ENCODE measurements around the gene DAAM1.

The DAAM1 gene

GRCh38 chr14:59313658-59314608 is 125.5 kb downstream of the DAAM1 start:
- DNase-seq = no peak

GRCh38 chr14:59314953-59315599 is 126.6 kb downstream of the DAAM1 start:
- DNase-seq = no peak

- no peak for DNase-seq
These were observed 127.8 kb downstream of the DAAM1 start for GRCh38 chr14:59316151-59316830.

DNA sequence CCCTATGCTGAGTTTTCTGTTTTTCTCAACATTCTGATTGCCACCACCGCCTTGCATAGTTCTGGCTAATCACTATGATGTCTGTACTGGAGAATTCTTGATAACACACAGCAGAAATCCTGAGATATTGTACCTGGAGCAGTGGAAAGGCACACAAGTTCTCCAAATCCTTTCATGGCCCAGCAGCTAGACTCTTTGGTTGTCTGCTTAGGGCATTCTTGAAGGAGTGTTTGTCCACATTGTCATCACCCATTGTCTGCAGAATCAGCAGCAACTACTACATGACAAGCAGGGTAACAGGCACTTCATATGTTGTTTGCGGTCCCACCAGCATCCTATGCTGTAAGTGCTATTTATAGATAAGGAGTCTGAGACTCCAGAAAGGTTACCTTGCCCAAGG is 128.9 kb downstream of the DAAM1 start:
- no peak for DNase-seq

- DNase-seq = no peak
These were observed 129.5 kb downstream of the DAAM1 start for GRCh38 chr14:59317798-59318505.

GRCh38 chr14:59318908-59319307 is 130.4 kb downstream of the DAAM1 start:
- no peak for DNase-seq

DNA sequence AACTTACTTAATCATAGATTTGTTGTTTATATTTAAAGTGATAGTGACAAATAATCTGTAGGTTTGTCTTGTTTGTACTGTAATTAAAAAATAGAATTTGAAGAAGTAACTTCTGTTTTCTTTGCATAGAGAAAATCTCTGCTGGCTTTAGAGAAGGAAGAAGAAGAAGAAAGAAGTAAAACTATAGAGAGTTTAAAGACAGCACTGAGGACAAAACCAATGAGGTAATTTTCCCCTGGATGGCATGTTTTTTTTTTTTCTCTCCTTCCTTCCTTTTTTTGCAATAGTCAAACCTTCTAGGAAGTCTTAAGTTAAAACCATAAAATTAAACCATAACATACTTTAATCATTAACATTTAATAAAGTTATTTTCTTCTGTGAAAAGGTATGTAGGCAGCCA is 131.9 kb downstream of the DAAM1 start:
- DNase-seq = no peak

DNA sequence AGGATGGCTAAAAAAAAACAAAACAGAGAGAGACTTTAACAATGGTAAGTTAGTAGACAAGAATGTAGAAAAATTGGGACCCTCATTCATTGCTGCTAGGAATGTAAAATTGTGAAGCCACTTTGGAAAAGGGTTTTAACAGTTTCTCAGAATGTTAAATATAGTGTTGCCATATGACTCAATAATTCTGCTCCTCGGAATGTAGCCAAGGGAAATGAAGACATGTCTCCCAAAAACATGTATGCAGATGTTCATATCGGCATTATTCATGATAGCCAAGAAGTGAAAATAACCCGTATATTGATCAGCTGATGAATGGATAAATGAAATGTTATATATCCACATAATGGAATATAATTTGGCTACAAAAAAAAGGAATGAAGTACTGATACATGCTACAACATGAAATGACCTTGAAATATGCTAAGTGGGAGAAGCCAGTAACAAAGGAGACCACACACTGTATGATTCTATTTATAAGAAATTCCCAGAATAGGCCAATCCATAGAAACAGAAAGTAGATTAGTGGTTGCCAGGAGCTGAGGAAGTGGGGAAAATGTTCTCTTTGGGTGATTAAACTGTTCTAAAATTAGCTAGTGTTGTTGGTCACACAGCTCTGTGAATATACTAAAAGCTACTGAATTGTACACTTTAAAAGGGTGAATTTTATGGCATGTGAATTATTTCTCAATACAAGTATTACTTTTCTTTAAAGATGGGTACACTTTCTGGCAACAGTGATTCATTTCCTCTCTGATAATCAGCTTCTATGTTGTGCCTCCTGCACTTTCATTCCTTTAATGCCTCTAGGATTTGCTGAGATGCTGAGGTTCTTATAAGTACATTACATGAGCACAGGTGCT is 132.5 kb downstream of the DAAM1 start:
- peak in 2 of 58 donors; percentile 34 to 42 for DNase-seq

DNA sequence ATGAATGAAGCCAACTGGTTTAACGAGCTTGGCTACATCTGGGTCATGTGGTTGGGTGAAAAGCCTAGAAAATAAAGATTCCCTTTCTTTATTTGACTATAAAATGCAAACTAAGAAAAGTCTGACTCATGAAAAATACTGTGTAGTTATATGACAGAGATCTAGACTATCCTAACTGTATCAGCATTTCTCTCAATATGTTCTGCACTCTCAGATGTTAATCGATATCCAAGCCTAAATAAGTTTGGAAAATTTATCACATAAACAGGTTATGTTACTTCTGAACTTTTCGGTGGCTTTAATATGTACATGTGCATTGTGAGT is 133.1 kb downstream of the DAAM1 start:
- no peak for DNase-seq

DNA sequence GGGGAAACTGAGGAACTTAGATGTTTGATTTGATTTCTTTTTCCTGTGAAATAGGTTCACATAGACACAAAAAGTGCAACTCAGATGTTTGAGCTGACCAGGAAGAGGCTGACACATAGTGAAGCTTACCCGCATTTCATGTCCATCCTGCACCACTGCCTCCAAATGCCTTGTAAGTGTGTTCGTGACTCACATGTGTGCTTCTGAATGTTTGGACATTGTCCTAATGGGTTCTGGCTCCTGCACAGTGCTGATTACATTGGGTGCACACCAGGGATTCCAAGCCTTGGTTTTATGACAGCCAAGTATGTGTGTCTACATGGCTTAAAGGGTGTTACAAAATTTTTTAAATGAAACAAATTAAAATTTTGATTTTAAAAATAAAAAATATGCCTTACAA is 137.4 kb downstream of the DAAM1 start:
- DNase-seq = no peak

DNA sequence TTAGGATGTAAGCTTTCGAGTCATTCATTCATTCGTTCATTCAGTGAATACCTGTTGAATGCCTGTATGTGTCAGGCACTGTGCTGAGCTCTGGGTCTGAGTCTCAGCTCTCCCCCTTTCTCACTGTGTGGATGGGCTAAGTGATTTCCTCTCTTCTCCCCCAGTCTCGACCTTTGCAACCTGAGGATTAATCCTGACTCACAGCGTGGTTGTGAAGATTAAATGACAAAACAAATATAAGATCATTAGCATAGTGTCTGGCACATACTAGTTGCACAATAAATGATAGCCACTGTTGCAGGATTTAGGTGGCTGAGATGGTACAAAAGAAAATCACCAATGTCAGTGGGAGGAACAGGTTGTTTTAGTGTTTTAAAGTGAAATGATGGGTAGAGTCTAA is 140.0 kb downstream of the DAAM1 start:
- DNase-seq = no peak

DNA sequence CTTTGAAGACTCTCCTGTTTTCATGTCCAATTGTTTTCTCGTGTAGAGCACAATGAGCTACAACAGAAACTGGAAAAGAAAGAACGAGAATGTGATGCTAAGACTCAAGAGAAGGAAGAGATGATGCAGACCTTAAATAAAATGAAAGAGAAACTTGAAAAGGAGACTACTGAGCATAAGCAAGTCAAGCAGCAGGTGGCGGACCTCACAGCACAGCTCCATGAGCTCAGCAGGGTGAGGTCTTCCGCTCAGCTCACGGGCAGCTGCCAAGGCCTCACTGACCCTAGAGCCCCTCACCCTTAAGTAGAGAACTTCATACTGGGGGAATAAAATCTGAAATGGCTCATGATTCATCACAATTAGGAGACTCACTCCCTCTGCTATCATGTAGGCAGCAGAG is 142.0 kb downstream of the DAAM1 start:
- no peak for DNase-seq

- DNase-seq = no peak
These were observed 142.8 kb downstream of the DAAM1 start for GRCh38 chr14:59331217-59331616.

DNA sequence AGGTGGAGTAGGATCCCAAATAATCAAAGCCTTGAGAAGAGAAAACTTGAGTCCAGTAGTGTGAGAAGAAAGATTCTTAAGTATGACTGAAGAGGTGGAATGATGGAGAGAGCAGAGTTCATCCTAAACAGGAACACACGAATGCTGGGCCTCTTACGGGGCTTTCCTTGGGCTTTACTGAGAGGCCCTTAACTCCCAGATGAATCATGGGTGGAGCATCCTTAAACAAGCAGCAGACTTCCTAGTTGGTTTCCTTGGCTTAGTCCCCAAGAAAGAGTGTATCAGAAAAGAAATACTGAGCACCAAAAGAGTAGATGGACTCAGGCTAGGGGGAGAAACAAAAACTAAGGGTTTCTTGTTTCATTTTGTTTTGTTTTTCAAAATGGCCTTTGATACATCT is 144.3 kb downstream of the DAAM1 start:
- DNase-seq = no peak

DNA sequence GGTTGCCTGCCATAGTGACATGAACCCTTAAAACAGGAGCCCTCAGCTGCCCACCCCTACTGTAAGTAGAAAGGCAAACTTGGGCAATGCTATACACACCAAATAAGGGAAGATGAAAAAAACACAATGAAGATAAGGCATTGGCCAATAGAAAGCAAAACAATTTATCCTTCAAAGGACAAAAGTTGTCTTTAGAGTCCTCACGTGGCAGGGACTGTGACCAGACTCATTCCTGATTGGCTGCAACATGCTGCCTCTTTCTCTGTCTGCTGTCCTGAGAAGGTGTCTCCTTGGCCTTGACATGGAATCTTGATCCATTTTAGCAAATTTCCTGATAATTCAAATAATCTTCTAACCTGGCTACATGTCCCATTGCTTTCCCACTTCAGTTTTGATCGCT is 144.8 kb downstream of the DAAM1 start:
- no peak for DNase-seq

GRCh38 chr14:59333668-59334067 is 145.2 kb downstream of the DAAM1 start:
- peak in 8 of 58 donors; percentile 11 to 85 (median 39) for DNase-seq

DNA sequence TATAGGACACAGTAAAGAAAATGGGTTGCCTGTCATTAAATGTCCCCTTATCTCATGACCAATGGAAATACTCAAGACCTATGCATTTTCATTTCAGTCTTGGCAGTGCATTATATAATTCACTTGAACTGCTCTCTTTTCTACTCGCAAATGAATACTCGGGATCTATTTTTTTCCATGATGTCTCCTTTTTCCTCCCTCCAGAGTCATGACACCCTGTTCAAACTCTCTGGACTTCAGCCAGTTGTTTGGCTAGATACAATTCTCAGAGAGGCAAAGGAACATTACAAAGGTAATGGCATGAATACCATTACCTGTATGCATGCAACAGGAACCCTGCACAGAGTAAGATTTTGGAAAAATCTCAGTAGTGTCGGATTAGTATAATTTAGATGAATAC is 145.8 kb downstream of the DAAM1 start:
- no peak for DNase-seq

- no peak for DNase-seq
These were observed 147.6 kb downstream of the DAAM1 start for GRCh38 chr14:59336098-59336497.

DNA sequence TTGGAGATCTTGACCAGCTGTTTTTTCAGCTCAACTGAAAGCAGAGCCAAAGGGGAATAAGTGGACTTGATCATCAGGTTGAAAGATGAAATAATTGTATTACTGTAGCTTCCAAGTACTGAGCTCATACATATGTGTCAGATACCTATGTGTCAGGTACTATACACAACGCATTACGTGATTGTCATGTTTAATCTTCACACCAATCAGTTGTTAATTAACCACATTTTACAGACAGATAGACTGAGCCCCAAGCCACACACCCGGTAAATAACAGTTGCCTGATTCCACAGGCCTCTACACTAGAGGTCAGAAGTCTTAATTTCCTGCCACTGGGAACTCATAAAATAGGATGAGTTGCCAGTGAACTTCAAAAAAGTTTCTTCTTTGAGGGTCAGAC is 148.2 kb downstream of the DAAM1 start:
- DNase-seq = no peak

DNA sequence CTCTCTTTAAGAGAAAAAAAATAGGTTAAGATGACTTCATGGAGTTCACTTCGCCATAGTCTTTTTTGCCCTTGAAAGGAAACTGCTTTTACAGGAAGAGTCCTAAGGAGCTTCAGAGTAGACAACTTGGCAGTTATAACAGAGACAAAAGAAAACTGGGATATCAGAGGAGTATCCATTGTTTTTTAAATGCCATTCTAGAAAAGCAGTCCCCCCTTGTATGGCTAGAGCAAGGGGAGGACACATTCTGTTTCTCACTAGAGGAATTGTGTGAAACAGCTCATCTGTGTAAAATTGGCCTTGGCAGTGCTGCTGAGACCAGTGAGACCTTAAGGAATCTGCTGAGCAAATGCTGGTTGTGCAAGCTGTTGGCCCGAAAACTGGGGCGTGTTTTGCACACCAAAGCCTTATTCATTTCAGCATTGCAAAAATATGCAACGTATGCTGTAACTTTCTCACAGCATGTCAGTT is 148.7 kb downstream of the DAAM1 start:
- DNase-seq = peak in 14 of 58 donors; percentile 12 to 56 (median 30)
